Measurements from ENCODE around the gene RDH13.
"Not testable (repeated sequence)": the region's sequence is repeated elsewhere in the genome, so short reads cannot be mapped to it uniquely, and the experiment has no call there.

GRCh38 chr19:55006795-55007194, 56.2 kb downstream of the RDH13 start:
- TF ChIP-seq, protein P1, sequence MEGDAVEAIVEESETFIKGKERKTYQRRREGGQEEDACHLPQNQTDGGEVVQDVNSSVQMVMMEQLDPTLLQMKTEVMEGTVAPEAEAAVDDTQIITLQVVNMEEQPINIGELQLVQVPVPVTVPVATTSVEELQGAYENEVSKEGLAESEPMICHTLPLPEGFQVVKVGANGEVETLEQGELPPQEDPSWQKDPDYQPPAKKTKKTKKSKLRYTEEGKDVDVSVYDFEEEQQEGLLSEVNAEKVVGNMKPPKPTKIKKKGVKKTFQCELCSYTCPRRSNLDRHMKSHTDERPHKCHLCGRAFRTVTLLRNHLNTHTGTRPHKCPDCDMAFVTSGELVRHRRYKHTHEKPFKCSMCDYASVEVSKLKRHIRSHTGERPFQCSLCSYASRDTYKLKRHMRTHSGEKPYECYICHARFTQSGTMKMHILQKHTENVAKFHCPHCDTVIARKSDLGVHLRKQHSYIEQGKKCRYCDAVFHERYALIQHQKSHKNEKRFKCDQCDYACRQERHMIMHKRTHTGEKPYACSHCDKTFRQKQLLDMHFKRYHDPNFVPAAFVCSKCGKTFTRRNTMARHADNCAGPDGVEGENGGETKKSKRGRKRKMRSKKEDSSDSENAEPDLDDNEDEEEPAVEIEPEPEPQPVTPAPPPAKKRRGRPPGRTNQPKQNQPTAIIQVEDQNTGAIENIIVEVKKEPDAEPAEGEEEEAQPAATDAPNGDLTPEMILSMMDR (IDR thresholded peaks at IDR 0.05): not testable (repeated sequence)
- not testable (repeated sequence) for TF ChIP-seq POLR2A (IDR thresholded peaks at IDR 0.05)

Data from adrenal gland (tissue), 5 donors.